Coronary artery (tissue), 2 donors: ENCODE measurements around the gene E2F3.

Source experiments
- DNase-seq: peaks from one replicate; pipeline ENCODE4 v3.0.0-alpha.2; 2017; ENCODE audit warnings: low spot score
- H3K27ac ChIP-seq, 2 donors: fragments of 200-600 bp; sonication (generic); one replicate each; pipeline ENCODE4 v1.5.1; 2016 to 2019
- H3K4me3 ChIP-seq: fragments of 200-600 bp; sonication (generic); 2 replicates; pipeline ENCODE4 v1.5.1; 2016; ENCODE audit warnings: mild to moderate bottlenecking, moderate library complexity
- CTCF ChIP-seq: fragments of 200-600 bp; sonication (generic); IDR thresholded peaks from one replicate; pipeline ENCODE4 v1.5.1; 2019; ENCODE audit warnings: antibody characterized with exemption

E2F3 gene

GRCh38 chr6:20539387-20539786, 137.7 kb downstream of the E2F3 start:
- TF ChIP-seq CTCF, result no peak
- no peak overlapping the region for H3K4me3 ChIP-seq
- DNase-seq, result no peak
- H3K27ac ChIP-seq, result no peak overlapping the region

- no peak overlapping the region for H3K4me3 ChIP-seq
- H3K27ac ChIP-seq, result no peak overlapping the region
- no peak for DNase-seq
- no peak for TF ChIP-seq CTCF
These were observed 139.0 kb downstream of the E2F3 start for GRCh38 chr6:20540683-20541082.

GRCh38 chr6:20541382-20541781, 139.7 kb downstream of the E2F3 start:
- TF ChIP-seq CTCF, result no peak
- Histone ChIP-seq H3K4me3 (no peak overlapping the region), H3K27ac (no peak overlapping the region)
- no peak for DNase-seq

- Histone ChIP-seq H3K27ac (no peak overlapping the region), H3K4me3 (no peak overlapping the region)
- no peak for TF ChIP-seq CTCF
- no peak for DNase-seq
These were observed 141.4 kb downstream of the E2F3 start for GRCh38 chr6:20542927-20543602.
